H1 (cell line): ENCODE measurements around the gene BUB1B. TPM values are rescaled to one million over a fixed set of nuclear protein-coding genes. Genes with fewer than 3 reads are reported as not detected.

Experiments
- CTCF ChIA-PET: fragments of 300-600 bp; sonication (Branson Sonifier 250); formaldehyde crosslinking; loops from one replicate; lab custom pipeline; 2021; ENCODE audit not compliant: partially characterized antibody; lab: Charles Lee
- POLR2A ChIA-PET: fragments of 300-600 bp; sonication (Branson Sonifier 250); formaldehyde crosslinking; loops from one replicate; lab custom pipeline; 2021; ENCODE audit warnings: inconsistent platforms; ENCODE audit not compliant: partially characterized antibody; lab: Charles Lee
- DNase-seq, 2 experiments: peaks; one replicate each; pipeline versions ENCODE4 v3.0.0 to v3.0.0-alpha.2; 2010 to 2022; ENCODE audit warnings: low spot score in 2 of 2, low read depth in 1 of 2, mixed read lengths in 1 of 2
- FAIRE-seq: peaks from 2 replicates; lab custom pipeline; 2011; peaks lifted over from hg19 to GRCh38; lab: Jason Lieb, UNC
- H2AFZ ChIP-seq: 2 replicates; pipeline ENCODE4 v1.8.1; 2012; ENCODE audit warnings: low read length, inconsistent platforms
- H2AK5ac ChIP-seq: 2 replicates; pipeline ENCODE4 v1.6.1; 2013; ENCODE audit warnings: low read depth, low read length
- H2BK120ac ChIP-seq: replicated peaks from 2 replicates; pipeline ENCODE3; 2013; ENCODE audit warnings: low read depth, low read length, inconsistent platforms
- H2BK12ac ChIP-seq: 2 replicates; pipeline ENCODE4 v1.6.1; 2013; ENCODE audit warnings: low read depth, low read length
- H2BK15ac ChIP-seq: 2 replicates; pipeline ENCODE4 v1.6.1; 2013; ENCODE audit warnings: low read length
- H2BK20ac ChIP-seq: 2 replicates; pipeline ENCODE4 v1.6.1; 2013; ENCODE audit warnings: low read length
- H2BK5ac ChIP-seq: 2 replicates; pipeline ENCODE4 v1.6.1; 2013; ENCODE audit warnings: low read depth, low read length
- H3K14ac ChIP-seq: 2 replicates; pipeline ENCODE4 v1.6.1; 2013; ENCODE audit warnings: inconsistent platforms; ENCODE audit not compliant: insufficient read length
- H3K18ac ChIP-seq: 2 replicates; pipeline ENCODE4 v1.6.1; 2013; ENCODE audit warnings: low read length; ENCODE audit errors: extremely low read depth
- H3K23ac ChIP-seq: 2 replicates; pipeline ENCODE4 v1.6.1; 2013; ENCODE audit warnings: inconsistent platforms; ENCODE audit not compliant: insufficient read length
- H3K23me2 ChIP-seq: 2 replicates; pipeline ENCODE4 v1.6.1; 2013; ENCODE audit warnings: low read depth, low read length
- H3K27ac ChIP-seq: 2 replicates; pipeline ENCODE4 v1.6.1; 2011; ENCODE audit warnings: low read depth, low read length, inconsistent platforms
- H3K27me3 ChIP-seq, 4 experiments: replicated peaks in 1 of 4; 1 replicate in 1 of 4; 2 replicates in 3 of 4; pipeline versions ENCODE4 v1.6.1 to v1.8.1; 2011 to 2013; ENCODE audit warnings: low read length in 3 of 4, mild to moderate bottlenecking in 3 of 4, inconsistent platforms in 2 of 4, mixed read lengths in 2 of 4, moderate library complexity in 1 of 4; ENCODE audit not compliant: control insufficient read depth in 3 of 4, insufficient read depth in 3 of 4; ENCODE audit errors: extremely low read depth in 1 of 4
- H3K36me3 ChIP-seq, 4 experiments: 2 replicates each; pipeline versions ENCODE4 v1.6.1 to v1.8.1; 2011 to 2013; ENCODE audit warnings: mild to moderate bottlenecking in 4 of 4, low read length in 3 of 4, moderate library complexity in 2 of 4, control low read depth in 1 of 4, inconsistent platforms in 1 of 4; ENCODE audit not compliant: insufficient read depth in 4 of 4, control insufficient read depth in 2 of 4
- H3K4ac ChIP-seq: replicated peaks from 2 replicates; pipeline ENCODE3; 2013; ENCODE audit warnings: low read length, low read depth, mixed read lengths, inconsistent platforms; ENCODE audit not compliant: insufficient read length
- H3K4me1 ChIP-seq, 4 experiments: replicated peaks in 1 of 4; 1 replicate in 1 of 4; 2 replicates in 3 of 4; pipeline versions ENCODE4 v1.6.1 to v1.8.1; 2011 to 2013; ENCODE audit warnings: low read length in 3 of 4, inconsistent platforms in 2 of 4, mixed read lengths in 1 of 4; ENCODE audit not compliant: insufficient read depth in 4 of 4, control insufficient read depth in 3 of 4
- H3K4me2 ChIP-seq, 2 experiments: 2 replicates each; pipeline versions ENCODE4 v1.6.1 to v1.8.1; 2011 to 2013; ENCODE audit warnings: low read depth in 2 of 2, low read length in 2 of 2, control low read depth in 1 of 2, inconsistent platforms in 1 of 2, mild to moderate bottlenecking in 1 of 2; ENCODE audit not compliant: insufficient read depth in 1 of 2
- H3K4me3 ChIP-seq, 4 experiments: fragments of 200-600, 300-600 bp in 1 of 4; sonication (generic), shearing (Covaris generic), sonication (Bioruptor Twin) in 1 of 4; 2 replicates each; pipeline versions ENCODE4 v1.5.1 to v1.8.1; 2011 to 2016; ENCODE audit warnings: low read length in 4 of 4, low read depth in 3 of 4, control low read depth in 2 of 4, inconsistent platforms in 2 of 4, mild to moderate bottlenecking in 2 of 4, mixed read lengths in 1 of 4, moderate library complexity in 1 of 4; ENCODE audit not compliant: insufficient read depth in 2 of 4; ENCODE audit errors: extremely low read depth in 1 of 4
- H3K56ac ChIP-seq: replicated peaks from 2 replicates; pipeline ENCODE3; 2013; ENCODE audit warnings: low read depth, mild to moderate bottlenecking, mixed read lengths, low read length, inconsistent platforms; ENCODE audit not compliant: insufficient read length
- H3K79me1 ChIP-seq: 2 replicates; pipeline ENCODE4 v1.6.1; 2013; ENCODE audit warnings: low read depth, low read length, control low read depth
- H3K79me2 ChIP-seq, 2 experiments: 2 replicates each; pipeline versions ENCODE4 v1.6.1 to v1.8.1; 2012 to 2013; ENCODE audit warnings: low read length in 2 of 2, mild to moderate bottlenecking in 2 of 2, inconsistent platforms in 1 of 2; ENCODE audit not compliant: insufficient read depth in 2 of 2, control insufficient read depth in 1 of 2
- H3K9ac ChIP-seq, 4 experiments: replicated peaks in 1 of 4; 1 replicate in 1 of 4; 2 replicates in 3 of 4; pipeline versions ENCODE4 v1.6.1 to v1.8.1; 2011 to 2013; ENCODE audit warnings: low read depth in 3 of 4, low read length in 3 of 4, control low read depth in 2 of 4, mild to moderate bottlenecking in 2 of 4, moderate library complexity in 2 of 4, inconsistent platforms in 1 of 4; ENCODE audit errors: extremely low read depth in 1 of 4
- H3K9me3 ChIP-seq, 2 experiments: 2 replicates each; pipeline versions ENCODE4 v1.6.1 to v1.8.1; 2012 to 2013; ENCODE audit warnings: mild to moderate bottlenecking in 2 of 2, moderate library complexity in 2 of 2, control low read depth in 1 of 2, inconsistent platforms in 1 of 2, low read depth in 1 of 2, low read length in 1 of 2, mixed read lengths in 1 of 2; ENCODE audit not compliant: insufficient read depth in 2 of 2
- H4K20me1 ChIP-seq, 2 experiments: replicated peaks in 1 of 2; 2 replicates each; pipeline versions ENCODE3 to v1.8.1; 2011 to 2013; ENCODE audit warnings: inconsistent platforms in 2 of 2, low read length in 2 of 2, mild to moderate bottlenecking in 1 of 2; ENCODE audit not compliant: insufficient read depth in 2 of 2, control insufficient read depth in 1 of 2
- H4K5ac ChIP-seq: 2 replicates; pipeline ENCODE4 v1.6.1; 2013; ENCODE audit warnings: low read length, low read depth, mixed read lengths, inconsistent platforms; ENCODE audit not compliant: insufficient read length
- H4K8ac ChIP-seq: 2 replicates; pipeline ENCODE4 v1.8.0; 2013; ENCODE audit warnings: mild to moderate bottlenecking, moderate library complexity, low read length, inconsistent platforms; ENCODE audit not compliant: insufficient read depth; ENCODE audit errors: extremely low read depth
- H4K91ac ChIP-seq: replicated peaks from 2 replicates; pipeline ENCODE3; 2013; ENCODE audit warnings: low read length, mixed read lengths, inconsistent platforms; ENCODE audit not compliant: insufficient read length
- CEBPB ChIP-seq: IDR thresholded peaks from 2 replicates; pipeline ENCODE4 v1.6.1; 2012; ENCODE audit warnings: low read depth, low read length
- ZNF274 ChIP-seq: IDR thresholded peaks from 2 replicates; pipeline ENCODE4 v1.7.0; 2012; ENCODE audit warnings: low read length, borderline replicate concordance; ENCODE audit errors: extremely low read depth
- WGBS, 2 experiments: shearing (Covaris generic) in 1 of 2; methylation state at CpG; one replicate each; pipeline versions ENCODE4 v1.1.6 to v1.1.7; 2013 to 2015; ENCODE audit warnings: low lambda C conversion rate in 2 of 2, mixed read lengths in 2 of 2, inconsistent platforms in 1 of 2, low coverage in 1 of 2, missing lambda C conversion rate in 1 of 2; ENCODE audit not compliant: insufficient replicate concordance in 2 of 2, insufficient coverage in 1 of 2, insufficient read length in 1 of 2; ENCODE audit errors: extremely low coverage in 1 of 2, missing lambda C conversion rate in 1 of 2; 5-methylcytosine and 5-hydroxymethylcytosine counted together
- polyA plus RNA-seq, 7 experiments: library from polyadenylated mRNA; depleted of rRNA in 3 of 7; stranded (reverse) in 5 of 7; unstranded in 2 of 7; fragments of >200 nt in 5 of 7; fragments of 200-250 nt in 2 of 7; gene quantifications; 1 replicate in 5 of 7; 2 replicates in 1 of 7; 4 replicates in 1 of 7; pipeline versions ENCODE4 v1.2.1 to v1.2.3, GENCODE V29; 2011 to 2013; ENCODE audit warnings: missing spikeins in 2 of 7, mixed read lengths in 2 of 7
- total RNA-seq: library from RNA; stranded (reverse); fragmentation: NEBNext Ultra II Directional; extraction: Animal tissue kit (Norgen Biotek cat#: 25700); gene quantifications from 2 replicates; pipeline ENCODE4 v1.2.1, GENCODE V29; 2021

Gene BUB1B
- total and polyA plus RNA-seq, 2 of the 8 experiments (the other 6 are each of a cell fraction or from before 2014, with no cell fraction given) = 48.9 to 144 TPM

DNA sequence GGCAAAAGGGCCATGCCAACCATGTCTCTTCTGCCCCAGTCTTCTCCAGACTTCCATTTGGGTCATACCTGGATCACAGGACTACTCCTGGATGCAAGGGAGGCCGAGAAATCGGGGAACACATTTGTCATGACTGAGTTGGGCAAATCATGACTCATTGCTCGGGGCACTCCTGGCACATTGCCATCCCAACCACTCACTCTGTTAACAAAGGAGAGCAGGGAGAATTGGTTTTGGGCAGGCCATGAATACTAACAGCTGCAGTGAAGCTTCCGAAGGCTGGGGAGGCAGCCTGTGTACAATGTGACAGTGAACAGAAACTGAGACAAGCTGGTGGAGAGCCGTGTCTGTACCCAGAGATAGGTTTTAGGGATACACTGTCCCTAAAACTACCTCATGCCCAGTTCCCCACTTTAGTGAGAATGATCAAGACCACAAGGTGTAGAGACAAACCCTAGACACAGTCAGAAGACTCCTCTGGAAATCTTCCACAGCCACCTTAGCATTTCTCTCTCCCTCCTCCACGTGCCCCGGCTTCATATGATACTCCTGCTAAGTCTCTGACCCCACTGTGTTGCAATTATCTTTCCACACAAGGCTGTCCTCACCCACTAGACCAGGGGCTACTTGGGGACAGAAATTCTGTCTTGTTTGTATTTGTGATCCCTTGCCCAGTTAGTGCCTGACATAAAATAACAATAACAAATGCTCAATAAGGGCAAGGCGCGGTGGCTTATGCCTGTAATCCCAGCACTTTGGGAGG is 10.5 kb upstream of the BUB1B start:
- FAIRE-seq (no peak), DNase-seq (no peak)
- Histone ChIP-seq H4K20me1 (no peaks in the 10 kb centered on the region), H3K4me3 (no peak overlapping the region), H2AK5ac (no peak overlapping the region), H2BK120ac (no peak overlapping the region), H2AFZ (peak overlapping the region; percentile 64), H3K27me3 (no peaks in the 10 kb centered on the region), H3K56ac (no peak overlapping the region), H3K27ac (no peak overlapping the region), H3K18ac (no peak overlapping the region), H3K36me3 (no peaks in the 10 kb centered on the region), H4K91ac (no peak overlapping the region), H3K9me3 (no peaks in the 10 kb centered on the region), H3K9ac (no peak overlapping the region), H3K79me1 (no peaks in the 10 kb centered on the region), H3K4me1 (peaks cover 0 to 6% (median 3%) of the 10 kb centered on the region in 4 experiments; a peak in 2 of 7 replicates), H4K8ac (no peak overlapping the region), H3K23me2 (no peaks in the 10 kb centered on the region), H3K4me2 (no peak overlapping the region), H3K14ac (no peak overlapping the region), H3K4ac (no peak overlapping the region), H4K5ac (no peak overlapping the region), H3K79me2 (no peaks in the 10 kb centered on the region), H2BK5ac (no peak overlapping the region), H3K23ac (no peak overlapping the region), H2BK15ac (0 out of 2 replicates have a peak overlapping the region, but pooled peaks have one; percentile 5), H2BK20ac (0 out of 2 replicates have a peak overlapping the region, but pooled peaks have one; percentile 77), H2BK12ac (peak overlapping the region; percentile 92; the same call in 1 of the 2 replicates)
- WGBS, 2 experiments = 86% methylated on average over 9 of the region's 9 CpGs; no CpG with 5 or more reads in 1 of the 2 experiments
- CTCF ChIA-PET = interaction anchor here (1.1 kb wide), 1 partner anchor 47 kb away, joined by 7 read pairs; no protein-coding TSS in a partner anchor
- POLR2A ChIA-PET = interaction anchor here (0.7 kb wide), 1 partner anchor 104 kb away, joined by 3 read pairs; no protein-coding TSS in a partner anchor
- TF ChIP-seq CEBPB = no peak
- no peak for TF ChIP-seq ZNF274
